Endothelial cell of umbilical vein (primary cell): Measurements from ENCODE around the gene OSBPL10.

Experiments used
- CTCF ChIP-seq, 2 donors: IDR thresholded peaks; 1 replicate in 1 of 2; 2 replicates in 1 of 2; pipeline ENCODE4 v1.5.1; 2011; ENCODE audit warnings: low read length in 2 of 2, mild to moderate bottlenecking in 2 of 2, moderate library complexity in 2 of 2, control low read depth in 1 of 2, inconsistent platforms in 1 of 2, low read depth in 1 of 2; ENCODE audit not compliant: insufficient read depth in 1 of 2; ENCODE audit errors: extremely low read depth in 1 of 2
- EZH2 ChIP-seq: IDR thresholded peaks from 2 replicates; pipeline ENCODE4 v1.6.1; 2012; ENCODE audit warnings: borderline replicate concordance, low read depth, mild to moderate bottlenecking, moderate library complexity, low read length, inconsistent platforms; ENCODE audit not compliant: severe bottlenecking
- FOS ChIP-seq: IDR thresholded peaks from 2 replicates; pipeline ENCODE4 v1.6.1; 2011; ENCODE audit warnings: mild to moderate bottlenecking, low read length, moderate library complexity, borderline replicate concordance; ENCODE audit not compliant: insufficient read depth
- JUN ChIP-seq: IDR thresholded peaks from 2 replicates; pipeline ENCODE4 v1.6.1; 2011; ENCODE audit warnings: borderline replicate concordance, low read depth; ENCODE audit not compliant: insufficient read length, insufficient read depth
- MAX ChIP-seq: IDR thresholded peaks from 2 replicates; pipeline ENCODE4 v1.6.1; 2011; ENCODE audit not compliant: insufficient read depth, insufficient read length
- MYC ChIP-seq: IDR thresholded peaks from one replicate; pipeline ENCODE4 v1.6.1; 2011; ENCODE audit warnings: mild to moderate bottlenecking, low read depth, low read length
- POLR2A ChIP-seq: IDR thresholded peaks from 2 replicates; pipeline ENCODE4 v1.6.1; 2012; ENCODE audit warnings: low read depth, mild to moderate bottlenecking, control low read depth, low read length
- POLR2AphosphoS5 ChIP-seq: IDR thresholded peaks from 2 replicates; pipeline ENCODE4 v1.6.1; 2012; ENCODE audit warnings: low read depth, mild to moderate bottlenecking, control low read depth, low read length, moderate library complexity; ENCODE audit not compliant: insufficient read depth

- TF ChIP-seq EZH2 (no peak), CTCF (IDR thresholded peaks at IDR 0.05; ENCODE audit: extremely low read depth in 1 of 2, insufficient read depth in 1 of 2, low read depth in 1 of 2, low read length in 2 of 2) (no peak), MAX (no peak), POLR2A (no peak), MYC (no peak), POLR2AphosphoS5 (no peak), FOS (no peak), JUN (no peak)
These were observed 190.0 kb downstream of the OSBPL10 start for GRCh38 chr3:31791090-31791430.
